HCT116 (cell line): ENCODE results near the gene ACHE.

Source experiments
- CEBPB ChIP-seq: IDR thresholded peaks from 2 replicates; pipeline ENCODE4 v1.6.1; 2012; ENCODE audit warnings: low read depth
- POLR2A ChIP-seq: IDR thresholded peaks from 2 replicates; pipeline ENCODE4 v1.7.0; 2011; ENCODE audit warnings: borderline replicate concordance; ENCODE audit not compliant: insufficient read depth, insufficient read length; ENCODE audit errors: extremely low read depth
- POLR2AphosphoS5 ChIP-seq: IDR thresholded peaks from 2 replicates; pipeline ENCODE4 v1.6.1; 2011; ENCODE audit warnings: mild to moderate bottlenecking, low read depth, low read length, moderate library complexity
- RAD21 ChIP-seq: IDR thresholded peaks from 2 replicates; pipeline ENCODE4 v1.6.1; 2012; ENCODE audit warnings: low read depth, mild to moderate bottlenecking
- YY1 ChIP-seq: IDR thresholded peaks from 2 replicates; pipeline ENCODE4 v1.6.1; 2011; ENCODE audit warnings: low read length, low read depth, moderate library complexity, mild to moderate bottlenecking; ENCODE audit not compliant: insufficient replicate concordance; ENCODE audit errors: extremely low read depth
- ZFX ChIP-seq: fragments of 450-650 bp; IDR thresholded peaks from 2 replicates; pipeline ENCODE4 v1.6.1; 2017
- TF ChIP-seq, protein P1 (sequence below): IDR thresholded peaks from 2 replicates; pipeline ENCODE4 v1.6.1; 2012
- TF ChIP-seq, protein P2 (sequence below), 3 experiments: fragments of 200-600 bp in 1 of 3; sonication (generic) in 1 of 3; IDR thresholded peaks in 2 of 3; conservative IDR thresholded peaks in 1 of 3; 2 replicates each; pipeline ENCODE4 v1.5.1; 2012 to 2017; ENCODE audit warnings: low read depth in 2 of 3, low read length in 2 of 3, antibody characterized with exemption in 1 of 3, borderline replicate concordance in 1 of 3, control low read depth in 1 of 3, mild to moderate bottlenecking in 1 of 3, mixed read lengths in 1 of 3, mixed run types in 1 of 3, moderate library complexity in 1 of 3; ENCODE audit not compliant: insufficient read depth in 1 of 3

DNA sequence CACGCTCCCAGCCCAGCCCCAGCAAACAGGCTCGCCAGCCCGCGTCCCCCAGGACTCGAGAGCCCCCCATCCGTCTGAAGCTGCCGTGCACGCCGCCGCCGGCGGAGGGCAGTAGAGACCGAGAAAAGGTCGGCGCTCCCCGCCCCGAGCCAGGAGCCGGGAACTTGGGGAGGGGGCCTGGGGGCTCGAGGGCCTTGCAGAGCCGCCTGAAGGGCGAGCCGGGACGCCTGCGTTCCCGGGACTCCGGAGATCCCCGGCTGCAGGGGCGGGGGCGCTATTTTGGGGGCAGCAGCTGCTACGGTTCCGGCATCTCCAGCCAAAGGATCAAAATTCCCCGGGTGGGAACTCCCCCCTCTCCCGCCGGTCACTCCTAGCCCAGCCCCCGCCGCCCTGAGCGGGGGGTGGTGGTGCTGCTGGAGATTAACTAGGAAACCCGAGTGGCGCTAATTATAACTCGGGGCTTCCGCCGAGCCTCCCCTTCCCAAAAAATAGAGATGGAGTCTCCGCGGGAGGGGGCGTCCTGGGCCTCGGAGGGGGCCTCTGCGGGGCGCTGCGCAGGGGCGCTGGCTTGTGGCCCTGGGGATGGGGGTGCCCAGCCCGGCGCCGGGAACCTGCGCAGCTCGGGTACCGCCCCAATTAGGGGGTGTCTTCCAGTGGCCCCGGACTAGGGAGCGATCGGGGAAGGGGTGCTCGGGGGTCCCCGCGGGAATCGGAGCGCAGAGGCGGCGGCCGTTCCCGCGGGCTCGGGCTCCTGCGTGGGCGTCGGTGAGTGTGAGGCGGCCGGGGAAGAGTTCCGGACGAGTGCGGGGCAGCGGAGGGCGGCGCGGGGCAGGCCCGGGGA, 608 bp downstream of the ACHE start:
- TF ChIP-seq, protein P1, sequence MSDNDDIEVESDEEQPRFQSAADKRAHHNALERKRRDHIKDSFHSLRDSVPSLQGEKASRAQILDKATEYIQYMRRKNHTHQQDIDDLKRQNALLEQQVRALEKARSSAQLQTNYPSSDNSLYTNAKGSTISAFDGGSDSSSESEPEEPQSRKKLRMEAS = no peak
- TF ChIP-seq, protein P2, sequence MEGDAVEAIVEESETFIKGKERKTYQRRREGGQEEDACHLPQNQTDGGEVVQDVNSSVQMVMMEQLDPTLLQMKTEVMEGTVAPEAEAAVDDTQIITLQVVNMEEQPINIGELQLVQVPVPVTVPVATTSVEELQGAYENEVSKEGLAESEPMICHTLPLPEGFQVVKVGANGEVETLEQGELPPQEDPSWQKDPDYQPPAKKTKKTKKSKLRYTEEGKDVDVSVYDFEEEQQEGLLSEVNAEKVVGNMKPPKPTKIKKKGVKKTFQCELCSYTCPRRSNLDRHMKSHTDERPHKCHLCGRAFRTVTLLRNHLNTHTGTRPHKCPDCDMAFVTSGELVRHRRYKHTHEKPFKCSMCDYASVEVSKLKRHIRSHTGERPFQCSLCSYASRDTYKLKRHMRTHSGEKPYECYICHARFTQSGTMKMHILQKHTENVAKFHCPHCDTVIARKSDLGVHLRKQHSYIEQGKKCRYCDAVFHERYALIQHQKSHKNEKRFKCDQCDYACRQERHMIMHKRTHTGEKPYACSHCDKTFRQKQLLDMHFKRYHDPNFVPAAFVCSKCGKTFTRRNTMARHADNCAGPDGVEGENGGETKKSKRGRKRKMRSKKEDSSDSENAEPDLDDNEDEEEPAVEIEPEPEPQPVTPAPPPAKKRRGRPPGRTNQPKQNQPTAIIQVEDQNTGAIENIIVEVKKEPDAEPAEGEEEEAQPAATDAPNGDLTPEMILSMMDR (IDR thresholded peaks at IDR 0.05 in 2 of 3, conservative IDR thresholded peaks at IDR 0.05 in 1 of 3; ENCODE audit: borderline replicate concordance in 1 of 3, insufficient read depth in 1 of 3, low read depth in 2 of 3, low read length in 2 of 3) = peak in 2 of 3 experiments; percentile 85; a peak in 4 of 6 replicates
- TF ChIP-seq RAD21 = no peak
- no peak for TF ChIP-seq POLR2AphosphoS5
- TF ChIP-seq POLR2A = no peak
- TF ChIP-seq CEBPB = no peak
- no peak for TF ChIP-seq ZFX
- TF ChIP-seq YY1 = peak; percentile 10
